NOMO-1 treated with dmso at 0.1 percent for 144 hours (cell line): ENCODE data around the gene APBB2.
"Not testable (repeated sequence)": the region's sequence is repeated elsewhere in the genome, so short reads cannot be mapped to it uniquely, and the experiment has no call there.

Source experiments
- DNase-seq: peaks from one replicate; lab custom pipeline; 2025; ENCODE audit not compliant: unreplicated experiment; lab: John Stamatoyannopoulos, UW

APBB2 gene

GRCh38 chr4:41029098-41029497 lies 185.2 kb downstream of the APBB2 start:
- no peak for DNase-seq

DNA sequence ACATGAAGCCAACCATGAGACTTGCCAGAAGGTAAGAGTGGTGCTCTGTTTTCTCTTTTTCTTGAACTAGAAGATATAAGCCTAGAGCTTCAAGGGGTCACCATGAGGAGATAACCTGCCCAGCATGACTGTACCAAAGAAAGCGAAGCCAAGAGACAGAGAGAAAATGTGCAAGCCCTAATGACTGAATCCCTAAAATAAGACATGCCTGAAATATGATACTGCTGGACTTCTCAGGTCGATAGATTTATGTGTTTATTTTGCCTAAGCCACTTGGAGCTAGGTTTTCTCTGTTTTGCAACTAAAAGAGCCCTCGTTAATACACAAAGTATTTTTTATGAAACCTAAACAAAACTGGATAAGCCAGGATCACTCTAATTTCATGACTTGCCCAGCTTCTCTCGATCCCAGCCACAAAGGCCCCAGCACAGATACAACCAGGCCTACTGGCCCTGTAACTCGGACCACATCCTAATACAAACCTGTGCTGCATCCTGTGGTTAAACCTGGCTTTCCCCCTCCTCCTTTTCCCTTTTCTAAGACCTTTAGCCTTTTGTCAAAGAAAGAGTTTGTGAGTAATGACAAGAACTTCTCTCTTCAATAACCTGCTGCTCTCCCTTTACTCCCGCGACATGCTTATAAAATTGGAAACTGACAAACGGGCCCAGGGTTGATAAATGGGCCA lies 185.8 kb downstream of the APBB2 start:
- no peak for DNase-seq

DNA sequence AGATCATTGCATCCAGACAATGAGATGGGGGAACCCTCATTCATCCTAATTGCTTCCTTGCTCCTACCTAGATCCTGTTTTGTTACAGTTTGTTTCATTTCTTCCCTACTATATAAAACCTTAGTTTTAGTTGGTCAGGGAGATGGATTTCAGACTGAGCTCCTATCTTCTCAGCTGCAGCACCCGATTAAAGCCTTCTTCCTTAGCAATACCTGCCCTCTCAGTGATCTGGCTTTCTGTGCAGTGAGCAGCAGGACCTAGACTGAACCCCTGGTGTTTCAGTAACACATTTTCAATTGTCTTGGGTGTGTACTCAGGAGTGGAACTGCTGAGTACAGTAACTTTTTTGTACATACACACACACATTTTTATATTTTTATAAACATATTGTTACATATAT lies 187.4 kb downstream of the APBB2 start:
- DNase-seq, result no peak

GRCh38 chr4:41025824-41026223 lies 188.5 kb downstream of the APBB2 start:
- no peak for DNase-seq

- no peak for DNase-seq
These were observed 189.5 kb downstream of the APBB2 start for GRCh38 chr4:41024556-41025491.

- DNase-seq, result no peak
These were observed 192.2 kb downstream of the APBB2 start for GRCh38 chr4:41022116-41022515.

DNA sequence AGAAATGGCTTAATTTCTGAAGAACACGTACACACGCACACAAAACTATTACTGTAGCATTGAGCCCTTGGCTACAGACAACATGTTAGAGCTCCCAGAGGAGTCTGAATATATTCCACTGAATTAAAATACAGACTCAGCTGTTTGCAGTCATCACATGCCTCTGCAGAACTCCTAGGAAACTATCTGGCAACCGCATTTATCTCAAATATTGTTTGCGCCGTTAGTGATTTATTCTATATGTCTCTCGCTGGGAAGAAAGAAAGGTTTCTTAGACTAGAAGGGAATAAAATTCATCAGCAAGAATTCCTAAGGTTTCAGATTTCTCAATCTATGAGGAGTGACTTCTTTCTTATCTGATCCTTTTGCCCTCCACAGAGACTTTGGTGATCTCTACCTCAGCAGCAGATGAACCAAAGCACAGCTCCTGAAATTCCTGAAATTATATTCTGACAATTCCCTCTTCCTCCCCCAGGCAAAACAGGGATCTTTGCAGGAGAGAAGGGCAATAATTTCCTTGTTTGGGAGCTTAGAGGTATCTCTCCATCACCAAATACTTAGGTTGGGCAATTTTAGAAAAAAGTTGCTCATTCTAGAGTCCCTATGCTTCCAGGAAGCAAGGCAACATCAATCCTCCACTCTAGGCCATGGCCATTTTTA lies 199.2 kb downstream of the APBB2 start:
- no peak for DNase-seq

DNA sequence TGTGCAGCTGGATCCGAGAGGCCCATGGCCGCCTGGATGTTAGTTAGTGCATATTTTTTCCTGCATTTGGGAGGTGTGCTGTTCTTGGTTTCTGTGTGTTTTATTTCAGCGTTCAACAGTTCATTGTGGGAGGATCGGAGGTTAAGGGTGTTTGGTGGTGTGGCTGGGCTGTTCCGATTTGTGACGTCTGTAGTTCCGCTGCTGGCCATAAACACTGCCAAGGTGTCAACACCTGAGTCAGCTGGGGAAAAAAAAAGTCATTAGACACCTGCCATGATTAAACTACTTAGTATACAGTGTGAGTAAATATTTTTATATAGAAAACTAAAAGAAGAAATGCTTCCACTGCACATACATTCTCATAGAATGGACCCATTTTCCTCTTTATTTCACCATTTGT lies 200.2 kb downstream of the APBB2 start:
- no peak for DNase-seq

DNA sequence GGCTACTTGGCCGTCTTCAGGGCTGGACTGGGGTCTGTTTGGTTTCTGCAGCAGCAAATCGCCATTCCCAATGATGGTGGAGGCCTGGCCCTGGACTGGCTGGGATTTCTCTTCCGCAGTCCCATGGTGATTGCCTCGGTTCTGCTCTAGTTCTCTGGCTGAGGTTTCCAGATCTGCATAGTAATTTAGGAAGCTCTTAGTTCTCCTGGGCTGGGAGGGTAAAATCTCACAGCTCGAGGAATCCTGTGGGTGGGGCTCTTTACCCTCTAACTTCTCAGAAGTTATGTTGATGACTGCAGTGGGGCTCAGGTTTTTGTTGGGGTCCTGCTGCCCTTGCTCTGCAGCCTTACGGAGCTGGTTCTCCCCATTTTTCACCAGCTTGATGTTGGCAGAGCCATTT lies 200.6 kb downstream of the APBB2 start:
- DNase-seq, result no peak

DNA sequence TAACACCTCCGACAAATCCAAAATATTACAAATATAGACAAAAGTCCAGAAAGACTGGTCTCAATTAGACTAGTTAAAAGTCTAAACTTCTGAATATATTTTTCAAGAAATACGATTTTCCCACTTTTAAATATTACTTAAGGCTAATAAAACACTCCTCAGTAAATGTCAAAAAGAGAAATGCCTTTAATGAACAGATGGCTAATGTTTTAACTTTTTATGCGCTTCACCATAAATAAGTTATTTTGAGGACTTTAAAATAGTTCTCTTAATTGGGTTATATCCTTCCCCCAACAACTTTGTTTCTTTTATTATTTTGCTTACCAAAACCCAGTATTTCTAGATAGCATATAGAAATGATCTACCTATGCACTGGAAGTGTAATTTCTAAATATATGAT lies 201.4 kb downstream of the APBB2 start:
- DNase-seq, result no peak

DNA sequence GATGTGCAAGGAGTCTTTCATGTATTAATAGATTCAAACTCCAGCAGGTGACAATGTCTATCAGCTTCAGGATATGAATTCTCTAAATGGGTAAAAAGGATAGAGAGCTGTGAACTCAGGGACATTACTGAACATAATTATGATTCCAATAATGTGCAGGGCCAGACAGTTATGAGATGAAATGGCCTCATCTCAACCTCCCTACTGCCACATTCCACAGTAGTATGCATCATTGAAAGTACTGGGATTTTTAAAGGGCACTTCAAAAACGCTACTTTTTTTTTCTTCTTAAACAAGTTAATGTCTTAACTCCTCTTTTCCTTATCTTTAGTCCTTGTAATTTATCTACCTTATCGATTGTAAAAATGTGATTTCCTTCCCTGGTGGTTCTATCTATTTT lies 202.0 kb downstream of the APBB2 start:
- DNase-seq, result no peak

GRCh38 chr4:41009411-41009810 lies 204.9 kb downstream of the APBB2 start:
- DNase-seq, result no peak

- DNase-seq, result no peak
These were observed 208.2 kb downstream of the APBB2 start for GRCh38 chr4:41006141-41006540.

- no peak for DNase-seq
These were observed 212.0 kb downstream of the APBB2 start for GRCh38 chr4:41002309-41002708.

GRCh38 chr4:41000356-41000755 lies 214.0 kb downstream of the APBB2 start:
- peak; percentile 7 for DNase-seq

DNA sequence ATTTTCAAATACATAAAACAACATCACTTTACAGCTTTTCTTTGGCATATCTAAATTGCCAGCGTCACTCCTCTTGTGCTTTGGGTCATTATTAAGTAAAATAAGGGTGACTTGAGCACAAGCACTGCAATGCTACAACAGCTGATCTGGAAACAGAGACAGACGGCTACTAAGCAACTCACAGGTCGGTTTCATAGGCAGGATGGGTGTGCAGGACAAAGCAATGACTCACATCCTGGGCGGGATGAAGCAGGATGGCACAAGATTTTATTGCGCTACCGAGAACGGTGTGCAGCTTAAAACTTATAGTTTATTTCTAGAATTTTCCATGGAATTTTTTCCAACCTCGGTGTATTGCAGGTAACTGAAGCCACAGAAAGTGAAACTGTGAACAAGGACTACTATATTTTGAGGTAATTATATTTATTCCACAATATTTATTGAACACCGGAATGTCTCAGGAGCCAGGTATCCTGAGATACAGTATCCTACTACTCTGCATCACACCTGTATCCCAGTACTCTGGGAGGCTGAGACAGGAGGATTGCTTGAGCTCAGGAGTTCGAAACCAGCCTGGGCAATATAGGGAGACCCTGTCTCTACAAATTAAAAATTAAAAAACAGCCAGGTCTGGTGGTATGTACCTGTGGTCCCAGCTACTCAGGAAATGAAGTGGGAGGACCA lies 215.5 kb downstream of the APBB2 start:
- DNase-seq, result peak; percentile 74

DNA sequence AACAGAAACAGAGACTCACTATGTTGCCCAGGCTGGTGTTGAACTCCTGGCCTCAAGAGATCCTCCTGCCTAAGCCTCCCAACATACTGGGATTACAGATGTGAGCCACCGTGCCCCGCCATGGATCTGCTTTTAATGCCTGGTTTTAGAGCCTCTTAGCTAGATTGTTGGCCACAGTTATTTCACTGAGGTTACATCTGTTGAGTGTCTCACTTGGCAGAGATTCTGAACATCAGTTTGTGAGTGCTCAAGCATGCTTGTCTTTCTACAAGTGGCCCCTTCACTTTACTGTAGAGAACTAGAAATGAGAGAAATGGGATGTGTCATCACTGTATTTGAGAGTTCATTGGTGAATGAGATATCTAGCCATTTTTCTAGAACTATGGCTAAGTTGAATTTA lies 218.5 kb downstream of the APBB2 start:
- no peak for DNase-seq

GRCh38 chr4:40994321-40994720 lies 220.0 kb downstream of the APBB2 start:
- DNase-seq, result not testable (repeated sequence)

DNA sequence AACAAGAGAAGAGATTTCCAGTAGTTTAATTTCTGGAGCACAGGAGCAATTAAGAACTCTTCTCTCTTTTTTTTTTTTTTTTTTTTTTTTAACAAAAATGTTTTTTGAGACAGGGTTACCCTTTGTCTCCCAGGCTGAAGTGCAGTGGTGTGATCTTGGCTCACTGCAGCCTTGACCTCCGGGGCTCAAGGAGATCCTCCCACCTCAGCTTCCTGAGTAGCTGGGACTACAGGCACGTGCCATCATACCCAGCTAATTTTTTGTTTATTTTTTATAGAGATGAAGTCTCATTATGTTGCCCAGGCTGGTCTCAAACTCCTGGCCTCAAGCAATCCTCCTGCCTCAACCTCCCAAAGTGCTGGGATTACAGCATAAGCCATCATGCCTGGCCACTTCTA lies 221.0 kb downstream of the APBB2 start:
- DNase-seq, result not testable (repeated sequence)

- DNase-seq, result peak; percentile 84
These were observed 221.7 kb downstream of the APBB2 start for GRCh38 chr4:40992472-40993295.
